Ecto neural progenitor cell (in vitro differentiated cells): ENCODE results near the gene ZNF780B.
"Not testable (repeated sequence)": the region's sequence is repeated elsewhere in the genome, so short reads cannot be mapped to it uniquely, and the experiment has no call there.

Experiments used
- DNase-seq: peaks from one replicate; pipeline ENCODE4 v3.0.0-alpha.2; 2018; ENCODE audit warnings: low spot score

Gene ZNF780B

GRCh38 chr19:40038047-40038446, 18.0 kb downstream of the ZNF780B start:
- not testable (repeated sequence) for DNase-seq

- DNase-seq: no peak
Measured at GRCh38 chr19:40035996-40036395, 20.0 kb downstream of the ZNF780B start.

GRCh38 chr19:40033989-40034560, 22.0 kb downstream of the ZNF780B start:
- DNase-seq: no peak

- DNase-seq: no peak
Measured at GRCh38 chr19:40026597-40026970, 29.4 kb downstream of the ZNF780B start.

DNA sequence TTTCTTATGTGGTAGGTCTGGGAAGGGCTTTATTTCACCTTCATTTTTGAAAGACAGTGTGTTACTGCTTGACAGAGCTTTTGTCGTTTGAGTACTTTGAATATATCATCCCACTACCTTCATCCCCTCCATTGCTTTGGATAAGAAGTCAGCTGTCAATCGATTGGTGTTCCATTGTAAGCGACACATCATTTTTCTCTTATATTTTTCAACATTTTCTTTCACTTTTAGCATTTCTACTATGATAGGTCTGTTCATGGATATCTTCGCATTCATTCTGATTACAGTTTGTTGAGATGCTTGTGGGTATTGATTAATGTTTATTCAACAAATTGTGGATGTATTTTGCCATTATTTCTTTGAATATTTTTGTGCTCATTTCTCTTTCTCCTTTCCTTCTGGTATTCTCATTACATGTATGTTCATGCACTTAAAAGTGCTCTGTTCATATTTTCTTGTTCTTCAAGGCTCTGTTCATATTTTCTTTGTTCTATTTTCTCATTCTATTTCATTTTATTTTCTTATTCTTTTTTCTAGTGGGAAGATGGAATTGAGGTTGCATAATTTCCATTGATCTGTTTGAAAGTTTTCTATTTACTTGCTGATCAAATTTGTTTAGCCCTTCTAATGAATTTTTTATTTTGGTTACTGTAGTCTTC, 30.0 kb downstream of the ZNF780B start:
- DNase-seq: no peak

DNA sequence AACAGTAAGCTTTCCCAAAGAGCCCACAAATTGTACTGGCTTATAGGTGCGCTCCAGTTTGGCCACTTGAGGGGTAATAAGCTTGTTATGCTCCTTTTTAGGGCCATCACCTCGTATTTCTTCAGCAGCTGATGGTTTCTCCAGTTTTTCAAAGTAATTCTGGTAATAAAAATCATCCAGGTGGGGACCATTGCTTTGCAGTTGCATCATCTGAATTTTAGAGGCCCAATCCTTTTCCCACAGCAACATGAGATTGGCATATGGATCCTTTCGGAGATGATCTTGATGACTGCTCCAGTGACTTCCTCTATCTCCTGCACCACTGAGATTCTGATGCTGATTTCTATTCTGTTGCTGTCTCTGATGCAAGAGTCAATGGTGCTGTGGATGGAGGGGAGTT, 32.1 kb downstream of the ZNF780B start:
- DNase-seq: no peak

DNA sequence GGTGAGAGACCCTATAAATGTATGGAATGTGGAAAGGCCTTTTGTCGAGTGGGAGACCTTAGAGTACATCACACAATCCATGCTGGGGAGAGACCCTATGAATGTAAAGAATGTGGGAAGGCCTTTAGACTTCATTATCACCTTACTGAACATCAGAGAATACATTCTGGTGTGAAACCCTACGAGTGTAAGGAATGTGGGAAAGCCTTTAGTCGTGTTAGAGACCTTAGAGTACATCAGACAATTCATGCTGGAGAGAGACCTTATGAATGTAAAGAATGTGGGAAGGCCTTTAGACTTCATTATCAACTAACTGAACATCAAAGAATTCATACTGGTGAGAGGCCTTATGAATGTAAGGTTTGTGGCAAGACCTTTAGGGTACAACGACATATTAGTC, 42.0 kb downstream of the ZNF780B start:
- no peak for DNase-seq

GRCh38 chr19:40009674-40010073, 46.4 kb downstream of the ZNF780B start:
- no peak for DNase-seq

DNA sequence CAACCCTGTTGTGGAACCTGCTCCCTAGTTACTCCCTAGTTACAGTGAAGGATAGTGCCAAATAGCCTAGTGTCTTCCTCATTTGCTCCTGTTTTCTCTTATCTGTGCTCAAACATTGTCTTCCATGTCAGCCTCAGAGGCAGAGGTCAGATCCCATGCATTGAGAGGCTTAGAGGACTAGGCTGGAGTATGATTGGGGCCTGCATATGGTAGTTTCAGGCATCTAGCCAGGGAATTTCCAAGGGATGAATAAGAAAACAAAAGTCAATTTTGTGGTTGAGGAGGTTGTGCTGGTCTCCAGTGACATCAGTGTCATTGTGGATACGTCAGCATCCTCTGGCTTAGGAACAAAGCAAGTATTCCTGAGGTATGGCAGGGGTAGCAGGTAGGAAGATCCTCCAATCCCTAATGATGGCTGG, 49.7 kb downstream of the ZNF780B start:
- DNase-seq: no peak

- no peak for DNase-seq
Measured at GRCh38 chr19:40005691-40006272, 50.2 kb downstream of the ZNF780B start.

DNA sequence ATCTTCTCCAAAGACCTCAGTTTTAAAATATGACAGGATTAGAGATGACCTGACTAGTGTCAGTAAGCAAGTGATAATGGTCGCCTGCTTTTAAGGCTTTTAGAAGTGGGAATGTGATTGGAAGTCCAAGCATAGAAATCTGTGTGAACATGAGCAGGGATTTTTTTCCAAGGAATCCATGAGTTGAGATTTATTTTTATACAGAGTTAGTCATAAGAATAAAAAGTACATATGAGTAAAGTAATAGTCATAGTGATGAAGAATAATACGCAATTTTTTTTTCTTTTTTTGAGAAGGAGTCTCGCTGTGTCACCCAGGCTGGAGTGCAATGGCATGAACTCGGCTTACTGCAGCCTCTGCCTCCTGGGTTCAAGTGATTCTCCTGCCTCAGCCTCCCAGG, 57.5 kb downstream of the ZNF780B start:
- no peak for DNase-seq

- no peak for DNase-seq
Measured at GRCh38 chr19:39997638-39998216, 58.3 kb downstream of the ZNF780B start.

- DNase-seq: peak; percentile 89
Measured at GRCh38 chr19:39996811-39997637, 59.0 kb downstream of the ZNF780B start, which contains the start of gene ZNF546. ZNF546 (plus strand) TSS chr19:39997060; CDS start chr19:39998327, 1,267 bp downstream.

DNA sequence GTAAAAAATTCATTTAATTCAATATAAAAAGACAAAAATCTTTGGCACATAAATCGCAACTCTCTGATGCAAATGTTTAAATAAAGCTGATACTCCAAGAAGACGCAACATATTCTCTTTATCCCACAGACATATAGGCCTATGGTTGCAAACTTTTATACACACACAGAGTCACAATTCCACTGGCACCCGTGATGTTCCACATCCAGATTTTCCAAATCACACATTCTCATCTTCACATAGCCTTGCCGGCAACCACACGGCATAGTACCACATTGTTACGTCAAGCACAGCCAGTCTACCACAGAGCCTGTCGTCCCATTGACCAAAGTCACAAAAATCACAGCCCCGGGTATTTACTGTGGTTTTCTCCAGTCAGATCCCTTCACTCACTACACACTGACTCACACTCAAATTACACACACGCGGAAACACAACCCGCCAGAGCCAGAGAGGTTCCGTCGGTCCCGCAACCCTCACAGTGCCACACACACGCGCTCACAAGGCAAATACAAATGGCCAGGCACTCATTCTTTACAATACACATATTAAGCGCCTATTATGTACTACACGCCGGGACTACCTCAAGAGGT, 59.7 kb downstream of the ZNF780B start:
- DNase-seq: no peak

- no peak for DNase-seq
Measured at GRCh38 chr19:39995794-39996193, 60.2 kb downstream of the ZNF780B start.

- DNase-seq: no peak
Measured at GRCh38 chr19:39994361-39994760, 61.7 kb downstream of the ZNF780B start.

- DNase-seq: no peak
Measured at GRCh38 chr19:39993605-39994004, 62.4 kb downstream of the ZNF780B start.

DNA sequence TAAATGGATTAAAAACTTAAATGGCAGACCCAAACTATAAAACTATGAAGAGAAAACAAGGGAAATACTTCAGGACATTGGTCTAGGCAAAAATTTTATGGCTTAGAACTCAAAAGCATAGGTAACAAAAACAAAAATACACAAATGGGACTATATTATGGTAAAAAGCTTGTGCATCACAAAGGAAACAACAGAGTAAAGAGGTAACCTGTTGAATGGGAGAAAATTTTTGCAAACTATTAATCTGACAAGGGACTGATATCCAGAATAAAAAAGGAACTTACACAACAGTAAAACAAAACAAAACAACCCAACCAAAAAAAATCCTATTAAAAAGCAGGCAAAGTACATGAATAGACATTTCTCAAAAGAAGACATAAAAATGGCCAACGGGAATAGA, 68.4 kb downstream of the ZNF780B start:
- DNase-seq: no peak

GRCh38 chr19:39987167-39987566, 68.9 kb downstream of the ZNF780B start:
- DNase-seq: no peak

DNA sequence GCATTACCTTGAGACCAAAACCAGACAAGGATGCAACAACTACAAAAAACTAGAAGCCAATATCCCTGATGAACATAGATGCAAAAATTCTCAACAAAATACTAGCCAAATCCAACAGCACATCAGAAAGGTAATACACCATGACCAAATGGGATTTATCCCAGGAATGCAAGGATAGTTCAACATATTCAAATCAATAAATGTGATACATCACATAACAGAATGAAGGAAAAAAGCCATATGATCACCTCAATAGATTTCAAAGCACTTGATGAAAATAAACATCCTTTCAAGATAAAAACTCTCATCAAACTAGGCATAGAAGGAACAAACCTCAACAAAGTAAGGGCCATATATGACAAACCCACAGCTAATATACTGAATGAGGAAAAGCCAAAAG, 69.4 kb downstream of the ZNF780B start:
- no peak for DNase-seq

DNA sequence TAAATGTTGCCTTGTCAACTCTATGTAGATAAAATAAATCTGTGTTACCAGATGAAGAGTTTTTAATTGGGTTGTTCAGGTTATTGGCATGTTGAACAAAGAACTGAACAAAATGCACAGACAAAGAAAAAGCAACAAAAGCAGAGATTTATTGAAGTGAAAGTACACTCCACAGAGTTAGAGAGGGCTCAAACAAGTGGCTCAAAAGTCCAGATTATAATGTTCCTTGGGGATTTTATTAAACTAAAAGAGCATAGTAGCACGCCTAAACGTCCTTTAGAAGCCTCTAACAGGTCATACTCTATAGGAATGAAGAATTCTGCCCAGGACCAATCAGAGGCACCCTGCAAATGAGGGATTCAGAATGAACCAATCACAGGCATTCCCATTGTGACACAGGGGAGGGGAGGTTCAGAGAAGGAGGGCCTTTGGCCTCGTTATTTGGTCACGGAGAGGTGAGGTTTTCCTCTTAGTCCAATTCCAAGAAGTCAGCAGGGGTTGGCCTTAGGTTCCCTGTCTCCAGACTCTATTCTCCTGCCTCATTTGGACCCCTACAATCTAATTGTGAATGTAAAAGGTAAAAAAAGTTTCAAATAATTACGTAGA, 72.2 kb downstream of the ZNF780B start:
- no peak for DNase-seq

DNA sequence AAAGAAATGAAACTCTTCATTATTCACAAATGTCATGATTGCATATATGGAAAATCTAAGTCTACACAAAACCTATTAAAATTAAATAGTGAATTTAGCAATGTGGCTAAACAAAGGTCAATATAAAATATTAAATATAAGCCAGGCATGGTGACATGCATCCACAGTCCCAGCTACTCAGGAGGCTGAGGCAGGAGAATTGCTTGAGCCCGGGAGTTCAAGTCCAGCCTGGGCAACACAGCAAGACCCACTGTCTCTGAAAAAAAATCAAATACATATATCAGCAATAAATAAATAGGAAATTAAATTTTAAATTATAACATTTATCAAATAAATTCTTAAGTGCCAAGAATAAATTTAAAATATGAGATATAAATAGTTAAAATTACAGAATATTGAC, 73.1 kb downstream of the ZNF780B start:
- DNase-seq: no peak
